ENCODE data around the gene IFT57. TPM values are rescaled to one million over a fixed set of nuclear protein-coding genes. Genes with fewer than 3 reads are reported as not detected.
A peak's percentile ranks its signal among the peaks of the same experiment; 100 is the strongest.

Gene IFT57
- total and polyA plus RNA-seq, 7 experiments from 2014 or later, result 18.0 to 48.1 (median 27.4) TPM

- Mint-ChIP-seq H3K4me3 (no peak overlapping the region), H3K27ac (no peak overlapping the region), H3K36me3 (peaks cover 0 to 5% (median 2%) of the 10 kb centered on the region in 5 donors), H3K27me3 (peaks cover 0 to 4% (median 0%) of the 10 kb centered on the region in 5 donors), H3K4me1 (peaks cover 0 to 7% (median 0%) of the 10 kb centered on the region in 7 donors), H3K9me3 (peaks cover 0 to 2% (median 0%) of the 10 kb centered on the region in 11 donors)
- Histone ChIP-seq H3K4me3 (ENCODE audit: low read length) (no peak overlapping the region), H3K27ac (ENCODE audit: low read depth, low read length) (no peak overlapping the region), H3K4me1 (ENCODE audit: control insufficient read depth in 2 of 2, insufficient read depth in 2 of 2, low read length in 2 of 2) (no peaks in the 10 kb centered on the region), H3K36me3 (ENCODE audit: control insufficient read depth in 2 of 3, insufficient read depth in 3 of 3, low read length in 3 of 3) (no peaks in the 10 kb centered on the region), H3K27me3 (ENCODE audit: control insufficient read depth in 2 of 2, insufficient read depth in 2 of 2, low read length in 2 of 2) (no peaks in the 10 kb centered on the region), H3K9me3 (ENCODE audit: control insufficient read depth in 2 of 3, low read length in 3 of 3) (no peaks in the 10 kb centered on the region)
- intact Hi-C loops (cut with micrococcal nuclease), result no loop called here
- ChIA-PET CTCF (no interaction called here), POLR2A (no interaction called here)
- ATAC-seq, result no peak
- DNase-seq, result no peak
Observed at GRCh38 chr3:108235290-108235689, 13.1 kb upstream of the IFT57 start.

DNA sequence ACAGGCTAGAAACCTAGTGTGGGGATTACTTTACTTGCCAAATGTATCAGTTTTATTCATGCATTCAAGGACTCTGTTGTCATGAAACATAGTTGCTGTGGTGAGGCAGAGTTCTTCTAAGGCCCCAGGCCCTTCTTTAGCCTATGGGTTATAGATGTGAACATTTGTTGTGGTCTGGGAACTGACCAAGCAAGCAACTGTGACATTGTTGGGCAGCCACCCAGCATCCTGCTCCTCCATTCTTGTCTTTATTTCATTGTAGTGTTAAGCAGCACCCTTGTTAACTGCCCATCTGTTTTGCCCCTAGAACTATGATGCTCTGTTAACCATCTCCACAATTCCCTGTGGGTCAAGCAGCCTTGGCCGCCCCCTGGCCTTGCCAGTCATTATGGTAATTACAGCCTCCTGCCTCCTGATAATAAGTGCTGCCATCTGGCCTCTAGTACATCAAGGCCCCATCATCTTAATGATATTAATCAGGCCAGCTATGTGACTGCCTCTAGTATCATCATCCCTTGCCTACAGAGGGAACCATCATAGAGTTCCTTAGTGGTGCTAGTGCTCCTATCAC lies 12.2 kb upstream of the IFT57 start:
- ATAC-seq (no peak), DNase-seq (no peak)
- POLR2A ChIA-PET, result no interaction called here
- CTCF ChIA-PET, result no interaction called here
- Histone ChIP-seq H3K4me1 (ENCODE audit: control insufficient read depth in 2 of 2, insufficient read depth in 2 of 2, low read length in 2 of 2) (no peaks in the 10 kb centered on the region), H3K9me3 (ENCODE audit: control insufficient read depth in 2 of 3, low read length in 3 of 3) (no peaks in the 10 kb centered on the region), H3K4me3 (ENCODE audit: low read length) (no peak overlapping the region), H3K27me3 (ENCODE audit: control insufficient read depth in 2 of 2, insufficient read depth in 2 of 2, low read length in 2 of 2) (no peaks in the 10 kb centered on the region), H3K36me3 (ENCODE audit: control insufficient read depth in 2 of 3, insufficient read depth in 3 of 3, low read length in 3 of 3) (no peaks in the 10 kb centered on the region), H3K27ac (ENCODE audit: low read depth, low read length) (no peak overlapping the region)
- Mint-ChIP-seq H3K4me3 (no peak overlapping the region), H3K9me3 (peaks cover 0 to 2% (median 0%) of the 10 kb centered on the region in 11 donors), H3K27ac (no peak overlapping the region), H3K36me3 (peaks cover 0 to 5% (median 2%) of the 10 kb centered on the region in 5 donors), H3K27me3 (peaks cover 0 to 5% (median 0%) of the 10 kb centered on the region in 5 donors), H3K4me1 (peaks cover 0 to 4% (median 0%) of the 10 kb centered on the region in 7 donors)
- intact Hi-C loops (cut with micrococcal nuclease), result no loop called here

DNA sequence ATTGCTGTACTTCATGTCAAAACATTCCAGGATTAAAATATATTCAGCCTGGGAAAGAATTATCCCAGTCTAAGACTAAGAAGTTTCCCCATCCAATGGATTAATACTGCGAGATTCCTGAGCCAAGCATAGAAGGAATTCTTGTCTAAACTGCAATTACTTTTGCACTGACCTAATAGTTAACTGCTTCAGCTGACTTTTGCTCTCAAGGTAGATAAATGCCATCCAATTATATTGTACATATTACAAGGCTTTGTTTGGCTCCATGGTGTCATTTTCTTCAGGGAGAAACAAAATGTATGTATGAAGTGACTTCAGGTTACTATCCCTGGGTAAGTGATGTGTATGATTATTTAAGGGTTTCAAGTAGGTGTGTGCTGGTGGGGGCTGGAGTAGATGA lies 6.1 kb upstream of the IFT57 start:
- DNase-seq (no peak), ATAC-seq (no peak)
- ChIA-PET CTCF (no interaction called here), POLR2A (interaction anchor here (0.6 kb wide), 1 partner anchor 140 kb away, joined by 3 read pairs; no protein-coding TSS in a partner anchor)
- H3K36me3 Mint-ChIP-seq, result peaks cover 0 to 7% (median 0%) of the 10 kb centered on the region in 5 donors
- Histone ChIP-seq H3K4me3 (ENCODE audit: low read length) (no peak overlapping the region), H3K27me3 (ENCODE audit: control insufficient read depth in 2 of 2, insufficient read depth in 2 of 2, low read length in 2 of 2) (no peaks in the 10 kb centered on the region), H3K36me3 (ENCODE audit: control insufficient read depth in 2 of 3, insufficient read depth in 3 of 3, low read length in 3 of 3) (no peaks in the 10 kb centered on the region), H3K4me1 (ENCODE audit: control insufficient read depth in 2 of 2, insufficient read depth in 2 of 2, low read length in 2 of 2) (peaks cover 16% of the 10 kb centered on the region in 2 donors), H3K9me3 (ENCODE audit: control insufficient read depth in 2 of 3, low read length in 3 of 3) (no peaks in the 10 kb centered on the region), H3K27ac (ENCODE audit: low read depth, low read length) (no peak overlapping the region)
- H3K4me3 Mint-ChIP-seq, result no peak overlapping the region
- H3K27ac Mint-ChIP-seq, result no peak overlapping the region
- H3K27me3 Mint-ChIP-seq, result peaks cover 0 to 5% (median 0%) of the 10 kb centered on the region in 5 donors
- peaks cover 0 to 2% (median 0%) of the 10 kb centered on the region in 11 donors for H3K9me3 Mint-ChIP-seq
- H3K4me1 Mint-ChIP-seq, result peaks cover 15 to 30% (median 20%) of the 10 kb centered on the region in 7 donors
- intact Hi-C loops (cut with micrococcal nuclease), result loop anchor here in 1 of 2 donors (10.0 kb wide), 2 partner anchors 793 to 993 kb away; no protein-coding TSS in a partner anchor

GRCh38 chr3:108227131-108227530 lies 4.9 kb upstream of the IFT57 start:
- ChIA-PET CTCF (no interaction called here), POLR2A (interaction anchor here (8.5 kb wide), 1 partner anchor 100 kb away, joined by 87 read pairs; no protein-coding TSS in a partner anchor)
- Mint-ChIP-seq H3K9me3 (peaks cover 0 to 2% (median 0%) of the 10 kb centered on the region in 11 donors), H3K4me3 (no peak overlapping the region), H3K36me3 (peaks cover 0 to 7% (median 0%) of the 10 kb centered on the region in 5 donors), H3K27me3 (peaks cover 0 to 5% (median 0%) of the 10 kb centered on the region in 5 donors), H3K27ac (no peak overlapping the region), H3K4me1 (peaks cover 18 to 40% (median 25%) of the 10 kb centered on the region in 7 donors)
- Histone ChIP-seq H3K4me3 (ENCODE audit: low read length) (no peak overlapping the region), H3K9me3 (ENCODE audit: control insufficient read depth in 2 of 3, low read length in 3 of 3) (no peaks in the 10 kb centered on the region), H3K27me3 (ENCODE audit: control insufficient read depth in 2 of 2, insufficient read depth in 2 of 2, low read length in 2 of 2) (no peaks in the 10 kb centered on the region), H3K36me3 (ENCODE audit: control insufficient read depth in 2 of 3, insufficient read depth in 3 of 3, low read length in 3 of 3) (no peaks in the 10 kb centered on the region), H3K4me1 (ENCODE audit: control insufficient read depth in 2 of 2, insufficient read depth in 2 of 2, low read length in 2 of 2) (peaks cover 16 to 18% of the 10 kb centered on the region in 2 donors), H3K27ac (ENCODE audit: low read depth, low read length) (no peak overlapping the region)
- intact Hi-C loops (cut with micrococcal nuclease), result loop anchor here in 1 of 2 donors (10.0 kb wide), 2 partner anchors 792 to 992 kb away; no protein-coding TSS in a partner anchor
- ATAC-seq, result no peak
- no peak for DNase-seq

DNA sequence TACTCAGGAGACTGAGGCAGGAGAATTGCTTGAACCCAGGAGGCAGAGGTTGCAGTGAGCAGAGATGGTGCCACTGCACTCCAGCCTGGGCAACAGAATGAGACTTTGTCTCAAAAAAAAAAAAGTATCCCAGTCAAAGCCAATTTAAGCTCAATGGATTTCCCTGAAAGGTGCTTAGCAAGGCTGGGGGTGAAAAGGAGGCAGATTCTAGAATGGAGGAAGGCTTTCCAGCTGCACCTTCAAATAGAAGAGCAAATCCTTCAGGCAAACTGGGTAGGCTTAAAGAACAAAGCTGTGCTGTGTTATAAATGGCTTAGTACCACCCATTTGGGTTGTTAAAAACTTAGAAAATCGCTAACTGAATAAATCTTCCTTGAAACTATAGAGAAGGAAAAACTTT lies 3.0 kb upstream of the IFT57 start:
- Mint-ChIP-seq H3K4me3 (peak overlapping the region in 4 of 10 donors; percentile 7 to 97 (median 54)), H3K4me1 (peaks cover 27 to 59% (median 41%) of the 10 kb centered on the region in 7 donors), H3K27ac (peak overlapping the region in 8 of 9 donors; percentile 41 to 100 (median 99)), H3K27me3 (peaks cover 0 to 2% (median 0%) of the 10 kb centered on the region in 5 donors), H3K36me3 (peaks cover 0 to 6% (median 0%) of the 10 kb centered on the region in 5 donors), H3K9me3 (no peaks in the 10 kb centered on the region)
- intact Hi-C loops (cut with micrococcal nuclease), result loop anchor here in 1 of 2 donors (10.0 kb wide), 2 partner anchors 790 to 990 kb away; no protein-coding TSS in a partner anchor
- ChIA-PET POLR2A (interaction anchor here (0.5 to 8.5 kb wide), 4 partner anchors 8 to 604 kb away, joined by 3 to 87 read pairs (median 4); no protein-coding TSS in a partner anchor), CTCF (no interaction called here)
- Histone ChIP-seq H3K4me1 (ENCODE audit: control insufficient read depth in 2 of 2, insufficient read depth in 2 of 2, low read length in 2 of 2) (peaks cover 16 to 24% of the 10 kb centered on the region in 2 donors), H3K27me3 (ENCODE audit: control insufficient read depth in 2 of 2, insufficient read depth in 2 of 2, low read length in 2 of 2) (no peaks in the 10 kb centered on the region), H3K9me3 (ENCODE audit: control insufficient read depth in 2 of 3, low read length in 3 of 3) (no peaks in the 10 kb centered on the region), H3K4me3 (ENCODE audit: low read length) (no peak overlapping the region), H3K27ac (ENCODE audit: low read depth, low read length) (no peak overlapping the region), H3K36me3 (ENCODE audit: control insufficient read depth in 2 of 3, insufficient read depth in 3 of 3, low read length in 3 of 3) (no peaks in the 10 kb centered on the region)
- no peak for ATAC-seq
- DNase-seq, result no peak

- Histone ChIP-seq H3K4me1 (ENCODE audit: control insufficient read depth in 2 of 2, insufficient read depth in 2 of 2, low read length in 2 of 2) (peaks cover 21 to 24% of the 10 kb centered on the region in 2 donors), H3K27me3 (ENCODE audit: control insufficient read depth in 2 of 2, insufficient read depth in 2 of 2, low read length in 2 of 2) (no peaks in the 10 kb centered on the region), H3K36me3 (ENCODE audit: control insufficient read depth in 2 of 3, insufficient read depth in 3 of 3, low read length in 3 of 3) (no peaks in the 10 kb centered on the region), H3K9me3 (ENCODE audit: control insufficient read depth in 2 of 3, low read length in 3 of 3) (no peaks in the 10 kb centered on the region), H3K27ac (ENCODE audit: low read depth, low read length) (peak overlapping the region; percentile 95), H3K4me3 (ENCODE audit: low read length) (peak overlapping the region; percentile 59)
- POLR2A ChIA-PET, result interaction anchor here (0.7 to 8.5 kb wide), 15 partner anchors 12 to 696 kb away, joined by 3 to 87 read pairs (median 4); no protein-coding TSS in a partner anchor
- Mint-ChIP-seq H3K27me3 (no peaks in the 10 kb centered on the region), H3K4me3 (peak overlapping the region; percentile 93 to 99 (median 97)), H3K4me1 (peaks cover 27 to 72% (median 53%) of the 10 kb centered on the region in 7 donors), H3K36me3 (peaks cover 0 to 6% (median 0%) of the 10 kb centered on the region in 5 donors), H3K27ac (peak overlapping the region; percentile 95 to 100 (median 99)), H3K9me3 (no peaks in the 10 kb centered on the region)
- intact Hi-C loops (cut with micrococcal nuclease), result loop anchor here (2.0 to 10.0 kb wide), 10 partner anchors 71 to 989 kb away; partner anchors contain the start of genes BBX (in 2 of the 2) and TRAT1 (in 2 of the 2)
- no peak for ATAC-seq
- CTCF ChIA-PET, result interaction anchor here (1.2 to 2.0 kb wide), 4 partner anchors 15 to 283 kb away, joined by 3 to 5 read pairs (median 4); no protein-coding TSS in a partner anchor
- DNase-seq, result peak in 7 of 9 donors; percentile 20 to 35 (median 28)
Observed at GRCh38 chr3:108223928-108224327, 1.7 kb upstream of the IFT57 start.

Data from naive thymus-derived CD4-positive, alpha-beta T cell (primary cell).